Neural progenitor cell (in vitro differentiated cells): Measurements from ENCODE around the gene APOB.

ENCODE experiments used
- CTCF ChIP-seq: fragments of 200-600 bp; sonication (generic); IDR thresholded peaks from 2 replicates; pipeline ENCODE4 v1.5.1; 2017; ENCODE audit warnings: antibody characterized with exemption, mild to moderate bottlenecking
- EZH2 ChIP-seq: fragments of 200-600 bp; sonication (generic); IDR thresholded peaks from 2 replicates; pipeline ENCODE4 v1.6.1; 2017; ENCODE audit warnings: antibody characterized with exemption, mild to moderate bottlenecking, moderate library complexity
- EZH2phosphoT487 ChIP-seq: fragments of 200-600 bp; sonication (generic); IDR thresholded peaks from 2 replicates; pipeline ENCODE4 v1.6.1; 2017; ENCODE audit warnings: antibody characterized with exemption

GRCh38 chr2:21033237-21034155 lies 10.4 kb downstream of the APOB start:
- no peak for TF ChIP-seq CTCF
- TF ChIP-seq EZH2phosphoT487 = no peak
- no peak for TF ChIP-seq EZH2
